Mesendoderm (in vitro differentiated cells): ENCODE data around the gene KCNJ4.

ENCODE experiments used
- DNase-seq: peaks from one replicate; pipeline ENCODE4 v3.0.0; 2013
- H2AK5ac ChIP-seq: 2 replicates; pipeline ENCODE4 v1.6.1; 2013; ENCODE audit warnings: low read length, inconsistent platforms
- H2BK120ac ChIP-seq: 2 replicates; pipeline ENCODE4 v1.6.1; 2013; ENCODE audit warnings: low read depth, mild to moderate bottlenecking, low read length, moderate library complexity, mixed read lengths
- H2BK15ac ChIP-seq: replicated peaks from 2 replicates; pipeline ENCODE4 v1.6.1; 2013; ENCODE audit warnings: low read depth, mild to moderate bottlenecking, moderate library complexity
- H2BK5ac ChIP-seq: 2 replicates; pipeline ENCODE4 v1.6.1; 2013; ENCODE audit warnings: low read length, inconsistent platforms
- H3K18ac ChIP-seq: 2 replicates; pipeline ENCODE4 v1.6.1; 2013; ENCODE audit warnings: mild to moderate bottlenecking, low read length, mixed read lengths
- H3K23ac ChIP-seq: one replicate; pipeline ENCODE4 v1.6.1; 2013; ENCODE audit warnings: low read length
- H3K27ac ChIP-seq: 2 replicates; pipeline ENCODE4 v1.5.1; 2013; ENCODE audit warnings: low read depth, mild to moderate bottlenecking, inconsistent platforms, low read length, moderate library complexity
- H3K27me3 ChIP-seq: 2 replicates; pipeline ENCODE4 v1.6.1; 2013; ENCODE audit warnings: low read length, control low read depth, mild to moderate bottlenecking, inconsistent platforms; ENCODE audit not compliant: insufficient read depth, poor library complexity
- H3K36me3 ChIP-seq: 2 replicates; pipeline ENCODE4 v1.6.1; 2013; ENCODE audit warnings: low read length, inconsistent platforms; ENCODE audit not compliant: control insufficient read depth, insufficient read depth
- H3K4ac ChIP-seq: one replicate; pipeline ENCODE4 v1.6.1; 2013; ENCODE audit warnings: low read depth, mild to moderate bottlenecking, low read length, moderate library complexity
- H3K4me1 ChIP-seq: 2 replicates; pipeline ENCODE4 v1.6.1; 2013; ENCODE audit warnings: low read depth, low read length, inconsistent platforms; ENCODE audit not compliant: control insufficient read depth
- H3K4me2 ChIP-seq: 2 replicates; pipeline ENCODE4 v1.6.1; 2013; ENCODE audit warnings: low read length
- H3K4me3 ChIP-seq: 2 replicates; pipeline ENCODE4 v1.5.1; 2013; ENCODE audit warnings: mild to moderate bottlenecking, low read length
- H3K56ac ChIP-seq: one replicate; pipeline ENCODE4 v1.6.1; 2013; ENCODE audit warnings: low read length
- H3K79me1 ChIP-seq: 2 replicates; pipeline ENCODE4 v1.6.1; 2013; ENCODE audit warnings: low read length, inconsistent platforms
- H3K79me2 ChIP-seq: 2 replicates; pipeline ENCODE4 v1.6.1; 2013; ENCODE audit warnings: mild to moderate bottlenecking, low read length; ENCODE audit not compliant: control insufficient read depth, insufficient read depth
- H3K9ac ChIP-seq: 2 replicates; pipeline ENCODE4 v1.6.1; 2013; ENCODE audit warnings: low read length, inconsistent platforms
- H4K5ac ChIP-seq: one replicate; pipeline ENCODE4 v1.6.1; 2013; ENCODE audit warnings: low read length
- H4K8ac ChIP-seq: one replicate; pipeline ENCODE4 v1.6.1; 2013; ENCODE audit warnings: low read depth, mild to moderate bottlenecking, control low read depth, low read length, moderate library complexity
- WGBS: extraction: QIAGEN DNeasy Blood & Tissue Kit; methylation state at CpG from one replicate; pipeline ENCODE4 v1.1.7; 2013; ENCODE audit warnings: low lambda C conversion rate, missing lambda C conversion rate; ENCODE audit not compliant: insufficient coverage; ENCODE audit errors: extremely low coverage; 5-methylcytosine and 5-hydroxymethylcytosine counted together

Gene KCNJ4

GRCh38 chr22:38424525-38425080 lies 30.4 kb downstream of the KCNJ4 start:
- WGBS = no CpG with 5 or more reads among the region's 12 CpGs

GRCh38 chr22:38423512-38424503 lies 31.2 kb downstream of the KCNJ4 start:
- Histone ChIP-seq H3K4me3 (no peak overlapping the region), H3K79me2 (no peaks in the 10 kb centered on the region), H3K56ac (no peak overlapping the region), H3K4ac (no peak overlapping the region), H2BK5ac (no peak overlapping the region), H3K27me3 (no peaks in the 10 kb centered on the region), H2BK120ac (no peak overlapping the region), H4K8ac (no peak overlapping the region), H3K36me3 (no peaks in the 10 kb centered on the region), H3K18ac (no peak overlapping the region), H3K4me2 (no peak overlapping the region), H3K79me1 (no peaks in the 10 kb centered on the region), H3K23ac (no peak overlapping the region), H2BK15ac (no peak overlapping the region), H4K5ac (no peak overlapping the region), H3K27ac (no peak overlapping the region), H3K9ac (no peak overlapping the region), H2AK5ac (no peak overlapping the region), H3K4me1 (peaks cover 1% of the 10 kb centered on the region)
- whole genome bisulfite sequencing = no CpG with 5 or more reads among the region's 18 CpGs
- no peak for DNase-seq

More at GRCh38 chr22:38424525-38425080, 30.4 kb downstream of the KCNJ4 start:
- H3K56ac ChIP-seq = no peak overlapping the region
- no peaks in the 10 kb centered on the region for H3K79me2 ChIP-seq
- no peak overlapping the region for H3K4me2 ChIP-seq
- H2BK5ac ChIP-seq = no peak overlapping the region
- H4K5ac ChIP-seq = no peak overlapping the region
- no peaks in the 10 kb centered on the region for H3K36me3 ChIP-seq
- no peak overlapping the region for H3K27ac ChIP-seq
- H3K18ac ChIP-seq = no peak overlapping the region
- DNase-seq = no peak
- H3K4me3 ChIP-seq = no peak overlapping the region
- H3K4ac ChIP-seq = no peak overlapping the region
- H3K9ac ChIP-seq = no peak overlapping the region
- H3K4me1 ChIP-seq = peaks cover 1% of the 10 kb centered on the region
- H2AK5ac ChIP-seq = no peak overlapping the region
- no peaks in the 10 kb centered on the region for H3K27me3 ChIP-seq
- no peaks in the 10 kb centered on the region for H3K79me1 ChIP-seq
- no peak overlapping the region for H3K23ac ChIP-seq
- no peak overlapping the region for H4K8ac ChIP-seq
- H2BK120ac ChIP-seq = no peak overlapping the region
- no peak overlapping the region for H2BK15ac ChIP-seq

DNA sequence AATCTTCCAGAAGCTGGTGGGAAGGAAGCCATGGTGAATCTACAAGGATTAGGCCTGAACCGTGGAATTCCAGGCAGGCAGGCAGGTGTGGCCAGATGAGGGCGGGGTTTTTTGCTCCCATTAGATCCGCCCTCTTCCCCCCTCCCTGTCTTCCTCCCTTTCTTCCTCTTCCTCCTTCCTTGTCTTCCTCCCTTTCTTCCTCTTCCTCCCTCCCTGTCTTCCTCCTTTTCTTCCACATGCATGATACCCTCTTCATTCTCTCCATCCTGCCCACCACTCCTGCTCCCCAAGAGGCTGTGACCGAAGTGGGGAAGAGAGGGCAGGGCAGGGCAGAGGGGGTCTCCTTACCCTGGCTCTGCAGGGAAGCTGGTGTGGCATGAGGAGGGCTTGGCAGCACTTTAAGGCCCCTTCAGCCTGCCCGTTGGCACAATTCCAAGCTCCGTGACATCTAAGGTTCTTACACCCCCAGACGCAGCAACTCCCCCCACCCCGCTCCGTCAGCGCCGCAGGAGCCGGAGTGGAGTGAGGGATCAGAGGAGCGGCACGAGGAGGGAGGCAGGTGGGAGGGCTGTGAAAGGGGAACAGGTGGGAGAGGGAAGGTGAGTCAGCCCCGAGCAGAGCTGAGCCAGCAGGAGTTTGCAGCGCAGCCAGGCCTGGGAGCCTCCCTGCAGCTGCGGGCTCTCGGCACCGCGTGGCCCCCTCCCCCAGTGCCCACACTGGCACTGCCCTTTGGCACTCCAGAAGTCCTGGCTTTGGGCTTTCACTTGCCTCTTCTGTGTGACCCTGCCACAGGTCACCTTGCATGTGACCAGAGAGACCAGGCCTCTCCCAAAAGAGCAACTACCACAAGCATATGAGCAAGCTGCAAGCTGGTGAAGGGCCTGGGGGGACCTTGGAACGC lies 32.1 kb downstream of the KCNJ4 start:
- peak overlapping the region; percentile 68 for H3K56ac ChIP-seq
- DNase-seq = peak; percentile 58
- no peak overlapping the region for H2AK5ac ChIP-seq
- no peaks in the 10 kb centered on the region for H3K36me3 ChIP-seq
- H3K18ac ChIP-seq = no peak overlapping the region
- no peak overlapping the region for H3K27ac ChIP-seq
- H4K5ac ChIP-seq = no peak overlapping the region
- H3K79me2 ChIP-seq = no peaks in the 10 kb centered on the region
- H3K27me3 ChIP-seq = no peaks in the 10 kb centered on the region
- H3K9ac ChIP-seq = peak overlapping the region; percentile 12
- H4K8ac ChIP-seq = no peak overlapping the region
- no peaks in the 10 kb centered on the region for H3K79me1 ChIP-seq
- no peak overlapping the region for H2BK15ac ChIP-seq
- H3K4me1 ChIP-seq = peaks cover 1% of the 10 kb centered on the region
- H3K23ac ChIP-seq = no peak overlapping the region
- no peak overlapping the region for H3K4ac ChIP-seq
- no peak overlapping the region for H2BK120ac ChIP-seq
- no CpG with 5 or more reads among the region's 21 CpGs for WGBS
- H2BK5ac ChIP-seq = no peak overlapping the region
- H3K4me2 ChIP-seq = no peak overlapping the region
- no peak overlapping the region for H3K4me3 ChIP-seq

- DNase-seq = no peak
- H3K56ac ChIP-seq = no peak overlapping the region
- WGBS = no CpG with 5 or more reads among the region's 4 CpGs
- H4K8ac ChIP-seq = no peak overlapping the region
- H3K4ac ChIP-seq = no peak overlapping the region
- H2BK120ac ChIP-seq = no peak overlapping the region
- H2BK15ac ChIP-seq = no peak overlapping the region
- H3K79me2 ChIP-seq = no peaks in the 10 kb centered on the region
- H4K5ac ChIP-seq = no peak overlapping the region
- no peaks in the 10 kb centered on the region for H3K79me1 ChIP-seq
- H3K27me3 ChIP-seq = no peaks in the 10 kb centered on the region
- H3K9ac ChIP-seq = no peak overlapping the region
- H2BK5ac ChIP-seq = no peak overlapping the region
- no peak overlapping the region for H3K27ac ChIP-seq
- no peak overlapping the region for H3K4me2 ChIP-seq
- no peak overlapping the region for H3K4me3 ChIP-seq
- no peak overlapping the region for H3K18ac ChIP-seq
- peaks cover 1% of the 10 kb centered on the region for H3K4me1 ChIP-seq
- H3K36me3 ChIP-seq = no peaks in the 10 kb centered on the region
- no peak overlapping the region for H2AK5ac ChIP-seq
- H3K23ac ChIP-seq = no peak overlapping the region
Measured at GRCh38 chr22:38420734-38421133, 34.3 kb downstream of the KCNJ4 start.

DNA sequence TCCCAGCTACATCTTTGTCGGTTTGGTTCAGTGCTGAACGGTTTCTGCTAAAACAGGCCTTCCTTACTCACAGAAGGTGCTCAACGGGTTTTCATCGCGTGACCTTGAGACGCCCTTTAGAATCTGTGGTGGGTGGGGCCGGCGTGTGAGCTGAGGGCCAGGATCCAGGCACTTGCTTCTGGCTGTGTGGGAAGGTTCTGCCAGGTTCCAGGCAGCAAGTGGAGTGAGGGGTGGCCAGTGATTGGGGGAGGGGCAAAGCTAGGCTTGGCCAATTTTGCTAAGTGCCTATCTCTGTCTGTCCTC lies 35.2 kb downstream of the KCNJ4 start:
- Histone ChIP-seq H2BK5ac (no peak overlapping the region), H3K79me2 (no peaks in the 10 kb centered on the region), H3K4me3 (no peak overlapping the region), H3K4me2 (no peak overlapping the region), H4K8ac (no peak overlapping the region), H3K23ac (no peak overlapping the region), H3K56ac (no peak overlapping the region), H3K4me1 (peaks cover 1% of the 10 kb centered on the region), H3K79me1 (no peaks in the 10 kb centered on the region), H2BK15ac (no peak overlapping the region), H3K9ac (no peak overlapping the region), H3K36me3 (no peaks in the 10 kb centered on the region), H2AK5ac (no peak overlapping the region), H2BK120ac (no peak overlapping the region), H3K27ac (no peak overlapping the region), H4K5ac (no peak overlapping the region), H3K27me3 (no peaks in the 10 kb centered on the region), H3K18ac (no peak overlapping the region), H3K4ac (no peak overlapping the region)
- no CpG with 5 or more reads among the region's 8 CpGs for WGBS
- no peak for DNase-seq
